B cell (primary cell): ENCODE results near the gene C5orf52.

Experiments used
- CTCF ChIP-seq: fragments of 200-600 bp; IDR thresholded peaks from one replicate; pipeline ENCODE4 v1.8.0; 2022; ENCODE audit warnings: antibody characterized with exemption, mild to moderate bottlenecking
- EZH2 ChIP-seq: IDR thresholded peaks from 2 replicates; pipeline ENCODE4 v1.6.1; 2012; ENCODE audit warnings: borderline replicate concordance, low read depth, mild to moderate bottlenecking, moderate library complexity, low read length; ENCODE audit not compliant: insufficient read depth, poor library complexity, severe bottlenecking

GRCh38 chr5:157680239-157680638 lies 8.9 kb downstream of the C5orf52 start:
- TF ChIP-seq CTCF (no peak), EZH2 (no peak)
